ENCODE measurements around the gene KMT2C.

KMT2C gene

DNA sequence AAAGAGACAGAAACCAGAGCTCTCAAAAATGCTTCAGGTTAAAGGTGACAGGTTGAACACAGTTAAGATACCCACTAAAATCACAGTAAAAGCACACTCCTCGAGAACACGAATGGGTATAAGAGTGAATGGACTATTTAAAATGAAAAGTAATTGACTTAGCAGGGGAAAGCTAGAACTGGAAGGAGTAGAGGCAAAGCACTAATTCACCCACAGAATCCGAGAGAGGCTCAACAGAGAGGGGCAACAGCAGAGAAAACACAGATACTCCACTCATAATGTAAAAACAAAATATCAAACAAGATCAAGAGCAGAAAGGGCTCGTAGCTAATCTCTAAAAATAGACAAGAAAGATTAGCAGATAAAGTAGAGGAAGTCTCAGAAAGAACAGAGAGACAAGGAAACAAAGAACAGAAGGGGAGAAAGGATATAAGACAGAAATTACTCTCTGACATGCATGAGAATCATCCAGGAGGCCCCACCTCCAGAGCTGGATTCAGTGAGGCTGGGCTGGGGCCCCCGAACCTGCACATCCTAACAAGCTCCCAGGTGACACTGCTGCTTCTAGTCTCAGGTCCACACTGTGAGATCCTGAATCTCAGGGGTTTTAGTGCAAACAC, 292.7 kb downstream of the KMT2C start:
- TF ChIP-seq, protein P1, sequence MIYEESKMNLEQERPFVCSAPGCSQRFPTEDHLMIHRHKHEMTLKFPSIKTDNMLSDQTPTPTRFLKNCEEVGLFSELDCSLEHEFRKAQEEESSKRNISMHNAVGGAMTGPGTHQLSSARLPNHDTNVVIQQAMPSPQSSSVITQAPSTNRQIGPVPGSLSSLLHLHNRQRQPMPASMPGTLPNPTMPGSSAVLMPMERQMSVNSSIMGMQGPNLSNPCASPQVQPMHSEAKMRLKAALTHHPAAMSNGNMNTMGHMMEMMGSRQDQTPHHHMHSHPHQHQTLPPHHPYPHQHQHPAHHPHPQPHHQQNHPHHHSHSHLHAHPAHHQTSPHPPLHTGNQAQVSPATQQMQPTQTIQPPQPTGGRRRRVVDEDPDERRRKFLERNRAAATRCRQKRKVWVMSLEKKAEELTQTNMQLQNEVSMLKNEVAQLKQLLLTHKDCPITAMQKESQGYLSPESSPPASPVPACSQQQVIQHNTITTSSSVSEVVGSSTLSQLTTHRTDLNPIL (CRISPR knock-in tag; IDR thresholded peaks at IDR 0.05; ENCODE audit: low read depth) = no peak
- TF ChIP-seq ZC3H10 (CRISPR knock-in tag; IDR thresholded peaks at IDR 0.05) (no peak), SNAI2 (CRISPR knock-in tag; IDR thresholded peaks at IDR 0.05) (no peak), OSR1 (CRISPR knock-in tag; IDR thresholded peaks at IDR 0.05) (no peak), GLIS3 (CRISPR knock-in tag; IDR thresholded peaks at IDR 0.05) (no peak), ZNF565 (CRISPR knock-in tag; conservative IDR thresholded peaks at IDR 0.05; ENCODE audit: low read depth) (no peak)
- ATAC-seq = peak; percentile 24

DNA sequence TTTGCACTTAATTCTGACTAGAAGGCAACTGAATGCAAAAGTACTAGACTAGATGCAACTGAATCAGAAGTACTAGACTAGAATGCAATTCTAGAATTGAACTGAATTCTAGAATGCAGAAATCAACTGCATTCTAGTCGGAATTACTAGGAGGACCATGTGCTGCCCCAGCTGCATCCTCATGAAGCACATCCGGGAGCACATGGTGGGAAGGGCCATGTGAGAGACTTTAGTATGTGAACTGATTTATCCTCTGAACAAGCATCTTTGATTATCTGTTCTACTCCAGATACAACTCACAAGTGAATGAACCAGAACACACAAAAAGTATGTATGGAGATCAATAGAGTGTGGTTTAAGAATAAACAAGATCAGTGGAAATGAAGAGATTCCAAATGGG, 295.2 kb downstream of the KMT2C start:
- no peak for ATAC-seq
- no peak for TF ChIP-seq ZFP30 (CRISPR knock-in tag; IDR thresholded peaks at IDR 0.05)
- no peak for TF ChIP-seq PPARA (CRISPR knock-in tag; IDR thresholded peaks at IDR 0.05; ENCODE audit: borderline replicate concordance)
- TF ChIP-seq PATZ1 (CRISPR knock-in tag; IDR thresholded peaks at IDR 0.05; ENCODE audit: borderline replicate concordance) = no peak
- no peak for TF ChIP-seq ISL1 (CRISPR knock-in tag; IDR thresholded peaks at IDR 0.05)
- no peak for TF ChIP-seq ZNF70 (CRISPR knock-in tag; IDR thresholded peaks at IDR 0.05)
- TF ChIP-seq ESRRG (CRISPR knock-in tag; IDR thresholded peaks at IDR 0.05) = no peak
- no peak for TF ChIP-seq GLIS3 (CRISPR knock-in tag; IDR thresholded peaks at IDR 0.05)
- no peak for TF ChIP-seq SNAI2 (CRISPR knock-in tag; IDR thresholded peaks at IDR 0.05)
- TF ChIP-seq, protein P2, sequence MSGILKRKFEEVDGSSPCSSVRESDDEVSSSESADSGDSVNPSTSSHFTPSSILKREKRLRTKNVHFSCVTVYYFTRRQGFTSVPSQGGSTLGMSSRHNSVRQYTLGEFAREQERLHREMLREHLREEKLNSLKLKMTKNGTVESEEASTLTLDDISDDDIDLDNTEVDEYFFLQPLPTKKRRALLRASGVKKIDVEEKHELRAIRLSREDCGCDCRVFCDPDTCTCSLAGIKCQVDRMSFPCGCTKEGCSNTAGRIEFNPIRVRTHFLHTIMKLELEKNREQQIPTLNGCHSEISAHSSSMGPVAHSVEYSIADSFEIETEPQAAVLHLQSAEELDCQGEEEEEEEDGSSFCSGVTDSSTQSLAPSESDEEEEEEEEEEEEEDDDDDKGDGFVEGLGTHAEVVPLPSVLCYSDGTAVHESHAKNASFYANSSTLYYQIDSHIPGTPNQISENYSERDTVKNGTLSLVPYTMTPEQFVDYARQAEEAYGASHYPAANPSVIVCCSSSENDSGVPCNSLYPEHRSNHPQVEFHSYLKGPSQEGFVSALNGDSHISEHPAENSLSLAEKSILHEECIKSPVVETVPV (CRISPR knock-in tag; IDR thresholded peaks at IDR 0.05) = no peak

GRCh38 chr7:152140067-152140466, 295.7 kb downstream of the KMT2C start:
- TF ChIP-seq TCF4 (CRISPR knock-in tag; IDR thresholded peaks at IDR 0.05; ENCODE audit: borderline replicate concordance) (no peak), POU6F1 (CRISPR knock-in tag; IDR thresholded peaks at IDR 0.05; ENCODE audit: borderline replicate concordance, low read depth) (no peak), ZNF565 (CRISPR knock-in tag; conservative IDR thresholded peaks at IDR 0.05; ENCODE audit: low read depth) (no peak), SNAI2 (CRISPR knock-in tag; IDR thresholded peaks at IDR 0.05) (no peak), ZC3H10 (CRISPR knock-in tag; IDR thresholded peaks at IDR 0.05) (no peak)
- no peak for ATAC-seq

GRCh38 chr7:152137476-152138025, 298.3 kb downstream of the KMT2C start:
- TF ChIP-seq POU6F1 (CRISPR knock-in tag; IDR thresholded peaks at IDR 0.05; ENCODE audit: borderline replicate concordance, low read depth) (no peak), BACH2 (CRISPR knock-in tag; IDR thresholded peaks at IDR 0.05; ENCODE audit: borderline replicate concordance) (no peak), ZNF70 (CRISPR knock-in tag; IDR thresholded peaks at IDR 0.05) (no peak), ARNTL (CRISPR knock-in tag; IDR thresholded peaks at IDR 0.05; ENCODE audit: borderline replicate concordance, low read depth) (no peak), ZFP30 (CRISPR knock-in tag; IDR thresholded peaks at IDR 0.05) (no peak), TSHZ2 (CRISPR knock-in tag; IDR thresholded peaks at IDR 0.05) (no peak), TCF4 (CRISPR knock-in tag; IDR thresholded peaks at IDR 0.05; ENCODE audit: borderline replicate concordance) (no peak), OSR1 (CRISPR knock-in tag; IDR thresholded peaks at IDR 0.05) (no peak), PATZ1 (CRISPR knock-in tag; IDR thresholded peaks at IDR 0.05; ENCODE audit: borderline replicate concordance) (no peak), ZC3H10 (CRISPR knock-in tag; IDR thresholded peaks at IDR 0.05) (no peak), CSDC2 (CRISPR knock-in tag; IDR thresholded peaks at IDR 0.05) (no peak), ZNF8 (CRISPR knock-in tag; IDR thresholded peaks at IDR 0.05) (no peak), ZNF565 (CRISPR knock-in tag; conservative IDR thresholded peaks at IDR 0.05; ENCODE audit: low read depth) (no peak), SNAI2 (CRISPR knock-in tag; IDR thresholded peaks at IDR 0.05) (no peak), PPARA (CRISPR knock-in tag; IDR thresholded peaks at IDR 0.05; ENCODE audit: borderline replicate concordance) (no peak), ISL1 (CRISPR knock-in tag; IDR thresholded peaks at IDR 0.05) (no peak)
- ATAC-seq = no peak
